OCI-LY1 (cell line): Measurements from ENCODE around the gene DNAJC3.

Experiments used
- H2AFZ ChIP-seq: fragments of 200-600 bp; sonication (generic), shearing (Covaris generic); 2 replicates; pipeline ENCODE4 v1.6.0; 2014; ENCODE audit warnings: antibody characterized with exemption, mild to moderate bottlenecking, low read length
- H3F3A ChIP-seq: fragments of 200-600 bp; sonication (generic), shearing (Covaris generic); 2 replicates; pipeline ENCODE4 v1.6.0; 2014; ENCODE audit warnings: mild to moderate bottlenecking, antibody characterized with exemption, low read length, moderate library complexity; ENCODE audit not compliant: insufficient read depth
- H3K27ac ChIP-seq: fragments of 200-600 bp; sonication (generic); 2 replicates; pipeline ENCODE4 v1.5.1; 2014; ENCODE audit warnings: low read length, mixed run types, mild to moderate bottlenecking, low read depth; ENCODE audit not compliant: poor library complexity, severe bottlenecking
- H3K27me3 ChIP-seq: fragments of 200-600 bp; sonication (generic); 2 replicates; pipeline ENCODE4 v1.6.0; 2014; ENCODE audit warnings: antibody characterized with exemption, mild to moderate bottlenecking, low read length, moderate library complexity; ENCODE audit not compliant: insufficient read depth
- H3K36me3 ChIP-seq: fragments of 200-600 bp; sonication (generic); 2 replicates; pipeline ENCODE4 v1.6.1; 2014; ENCODE audit warnings: mild to moderate bottlenecking, antibody characterized with exemption, low read length, moderate library complexity, mixed read lengths; ENCODE audit not compliant: insufficient read depth
- H3K4me1 ChIP-seq: fragments of 200-600 bp; sonication (generic); 2 replicates; pipeline ENCODE4 v1.5.1; 2014; ENCODE audit warnings: mild to moderate bottlenecking, low read length, moderate library complexity; ENCODE audit not compliant: insufficient read depth, severe bottlenecking
- H3K4me2 ChIP-seq: fragments of 200-600 bp; sonication (generic), shearing (Covaris generic); 2 replicates; pipeline ENCODE4 v1.6.1; 2014; ENCODE audit warnings: low read length
- H3K4me3 ChIP-seq: fragments of 200-600 bp; sonication (generic); 2 replicates; pipeline ENCODE4 v1.5.1; 2014; ENCODE audit warnings: low read length, low read depth, mild to moderate bottlenecking, mixed read lengths; ENCODE audit not compliant: poor library complexity, severe bottlenecking
- H3K79me2 ChIP-seq: fragments of 200-600 bp; shearing (Covaris generic); 2 replicates; pipeline ENCODE4 v1.6.1; 2016; ENCODE audit warnings: mixed run types, low read length, mixed read lengths; ENCODE audit not compliant: insufficient read depth
- H3K9ac ChIP-seq: fragments of 200-600 bp; sonication (generic), shearing (Covaris generic); 2 replicates; pipeline ENCODE4 v1.6.1; 2014; ENCODE audit warnings: mild to moderate bottlenecking, low read length, mixed read lengths
- H3K9me2 ChIP-seq: fragments of 200-600 bp; sonication (generic), shearing (Covaris generic); 2 replicates; pipeline ENCODE4 v1.6.1; 2014; ENCODE audit warnings: low read depth, mild to moderate bottlenecking, low read length, mixed read lengths
- H3K9me3 ChIP-seq: fragments of 200-600 bp; shearing (Covaris generic); 2 replicates; pipeline ENCODE4 v1.6.1; 2014; ENCODE audit warnings: low read length, mixed read lengths
- H4K20me1 ChIP-seq: fragments of 200-600 bp; sonication (generic), shearing (Covaris generic); 2 replicates; pipeline ENCODE4 v1.6.0; 2016; ENCODE audit warnings: mild to moderate bottlenecking, low read length; ENCODE audit not compliant: insufficient read depth
- CTCF ChIP-seq: fragments of 200-600 bp; sonication (generic), shearing (Covaris generic); IDR thresholded peaks from 2 replicates; pipeline ENCODE4 v1.5.1; 2017; ENCODE audit warnings: mild to moderate bottlenecking, antibody characterized with exemption, low read length, moderate library complexity, mixed read lengths
- EZH2 ChIP-seq: fragments of 200-600 bp; sonication (generic), shearing (Covaris generic); IDR thresholded peaks from 2 replicates; pipeline ENCODE4 v1.8.0; 2017; ENCODE audit warnings: borderline replicate concordance, mixed run types, mild to moderate bottlenecking, antibody characterized with exemption, low read length, moderate library complexity, mixed read lengths

DNAJC3 gene

GRCh38 chr13:95647321-95647720 is 29.6 kb upstream of the DNAJC3 start:
- Histone ChIP-seq H3K9me3 (no peaks in the 10 kb centered on the region), H3K4me3 (no peak overlapping the region), H4K20me1 (no peaks in the 10 kb centered on the region), H3K4me2 (no peak overlapping the region), H3K9me2 (no peaks in the 10 kb centered on the region), H3F3A (no peaks in the 10 kb centered on the region), H2AFZ (no peak overlapping the region), H3K9ac (no peak overlapping the region), H3K4me1 (no peaks in the 10 kb centered on the region), H3K27me3 (no peaks in the 10 kb centered on the region), H3K79me2 (no peaks in the 10 kb centered on the region), H3K27ac (no peak overlapping the region), H3K36me3 (no peaks in the 10 kb centered on the region)
- TF ChIP-seq EZH2 (no peak), CTCF (no peak)

DNA sequence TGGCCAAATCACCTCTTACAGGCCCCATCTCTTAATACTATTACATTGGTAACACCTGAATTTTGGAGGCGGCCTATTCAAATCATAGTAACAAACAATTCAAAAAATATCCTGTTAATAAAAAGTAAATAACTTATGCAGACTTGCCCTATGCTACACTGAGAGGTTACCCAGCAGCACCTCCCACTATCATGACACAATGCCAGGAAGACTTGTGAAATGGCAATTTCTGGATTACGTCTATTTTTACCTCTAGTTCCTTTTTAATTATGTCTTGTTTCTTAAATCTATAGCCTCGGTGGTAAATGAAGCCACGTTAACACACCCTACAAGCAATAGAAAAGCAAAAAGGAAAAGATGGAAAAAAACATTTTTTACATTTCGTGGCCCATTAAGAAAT is 26.2 kb upstream of the DNAJC3 start:
- H2AFZ ChIP-seq = no peak overlapping the region
- H4K20me1 ChIP-seq = no peaks in the 10 kb centered on the region
- no peaks in the 10 kb centered on the region for H3K27me3 ChIP-seq
- H3K4me2 ChIP-seq = no peak overlapping the region
- no peaks in the 10 kb centered on the region for H3K9me3 ChIP-seq
- no peak for TF ChIP-seq EZH2
- TF ChIP-seq CTCF = no peak
- no peak overlapping the region for H3K4me3 ChIP-seq
- no peaks in the 10 kb centered on the region for H3K9me2 ChIP-seq
- H3K79me2 ChIP-seq = no peaks in the 10 kb centered on the region
- no peaks in the 10 kb centered on the region for H3F3A ChIP-seq
- no peak overlapping the region for H3K9ac ChIP-seq
- H3K4me1 ChIP-seq = no peaks in the 10 kb centered on the region
- no peak overlapping the region for H3K27ac ChIP-seq
- H3K36me3 ChIP-seq = no peaks in the 10 kb centered on the region

GRCh38 chr13:95652244-95652764 is 24.6 kb upstream of the DNAJC3 start:
- H3K9me3 ChIP-seq = no peaks in the 10 kb centered on the region
- no peak overlapping the region for H3K4me3 ChIP-seq
- no peaks in the 10 kb centered on the region for H3K36me3 ChIP-seq
- H3K4me1 ChIP-seq = no peaks in the 10 kb centered on the region
- no peak overlapping the region for H2AFZ ChIP-seq
- H3F3A ChIP-seq = no peaks in the 10 kb centered on the region
- no peak overlapping the region for H3K9ac ChIP-seq
- no peaks in the 10 kb centered on the region for H4K20me1 ChIP-seq
- no peaks in the 10 kb centered on the region for H3K27me3 ChIP-seq
- no peak overlapping the region for H3K27ac ChIP-seq
- no peaks in the 10 kb centered on the region for H3K9me2 ChIP-seq
- no peak overlapping the region for H3K4me2 ChIP-seq
- H3K79me2 ChIP-seq = no peaks in the 10 kb centered on the region
- no peak for TF ChIP-seq CTCF
- no peak for TF ChIP-seq EZH2
